ENCODE data around the gene VAPB. TPM values are rescaled to one million over a fixed set of nuclear protein-coding genes. Genes with fewer than 3 reads are reported as not detected.
A peak's percentile ranks its signal among the peaks of the same experiment; 100 is the strongest.

The VAPB gene
- total RNA-seq, 1 experiment from 2014 or later = 46.6 TPM

DNA sequence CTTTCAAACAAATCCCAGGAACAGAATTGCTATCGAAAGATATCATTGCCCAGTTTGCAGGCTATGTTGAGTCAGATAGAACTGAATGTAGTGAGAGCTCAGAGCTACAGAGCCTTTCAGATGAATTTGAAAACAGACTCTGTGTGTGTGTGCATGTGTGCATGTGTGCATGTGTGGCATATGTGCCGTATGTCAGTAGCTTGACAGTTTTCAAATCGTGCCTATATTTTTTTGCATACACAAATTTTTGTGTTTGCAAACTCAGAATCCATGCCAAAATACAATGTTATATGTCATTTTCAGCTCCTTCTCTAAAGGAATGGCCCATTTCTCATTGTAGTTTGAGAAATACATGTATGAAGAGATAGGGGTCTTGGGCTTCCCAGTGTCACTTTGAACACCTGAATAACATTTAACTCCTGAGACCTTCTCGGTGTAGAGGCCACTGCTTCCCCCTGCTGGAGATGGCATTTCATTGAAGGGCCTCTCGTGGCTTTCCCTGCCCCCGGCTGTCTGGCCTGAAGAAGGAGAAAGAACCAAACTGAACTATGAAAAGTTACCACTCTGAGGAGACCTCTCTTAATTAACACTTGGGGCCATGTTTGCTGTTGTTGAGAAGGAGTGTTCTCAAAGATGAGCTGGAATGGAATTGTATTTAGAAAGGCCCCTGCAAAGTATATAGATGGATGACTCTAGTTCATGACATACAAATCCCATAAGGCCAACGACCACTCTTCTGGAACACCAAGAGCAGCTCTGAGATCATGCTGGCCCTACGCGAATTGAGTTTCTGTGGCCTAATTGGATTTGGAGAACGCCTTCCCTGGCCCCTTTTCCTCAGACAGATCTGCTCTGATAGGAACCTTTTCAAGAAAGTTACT is 58.7 kb downstream of the VAPB start:
- Mint-ChIP-seq H3K4me1 (peaks cover 27% of the 10 kb centered on the region), H3K27ac (peak overlapping the region; percentile 16; the same call in 1 of the 2 replicates), H3K36me3 (peaks cover 13% of the 10 kb centered on the region), H3K4me3 (no peak overlapping the region), H3K27me3 (ENCODE audit: low read depth) (no peaks in the 10 kb centered on the region), H3K9me3 (no peaks in the 10 kb centered on the region)
- peak; percentile 70 for DNase-seq (ENCODE audit: low spot score)
- TF ChIP-seq FOXJ3 (CRISPR knock-in tag; IDR thresholded peaks at IDR 0.05; ENCODE audit: borderline replicate concordance) = no peak
- TF ChIP-seq HMGA2 (CRISPR knock-in tag; IDR thresholded peaks at IDR 0.05) = no peak
- TF ChIP-seq ZNF219 (CRISPR knock-in tag; IDR thresholded peaks at IDR 0.05; ENCODE audit: borderline replicate concordance) = no peak
- TF ChIP-seq, protein P1, sequence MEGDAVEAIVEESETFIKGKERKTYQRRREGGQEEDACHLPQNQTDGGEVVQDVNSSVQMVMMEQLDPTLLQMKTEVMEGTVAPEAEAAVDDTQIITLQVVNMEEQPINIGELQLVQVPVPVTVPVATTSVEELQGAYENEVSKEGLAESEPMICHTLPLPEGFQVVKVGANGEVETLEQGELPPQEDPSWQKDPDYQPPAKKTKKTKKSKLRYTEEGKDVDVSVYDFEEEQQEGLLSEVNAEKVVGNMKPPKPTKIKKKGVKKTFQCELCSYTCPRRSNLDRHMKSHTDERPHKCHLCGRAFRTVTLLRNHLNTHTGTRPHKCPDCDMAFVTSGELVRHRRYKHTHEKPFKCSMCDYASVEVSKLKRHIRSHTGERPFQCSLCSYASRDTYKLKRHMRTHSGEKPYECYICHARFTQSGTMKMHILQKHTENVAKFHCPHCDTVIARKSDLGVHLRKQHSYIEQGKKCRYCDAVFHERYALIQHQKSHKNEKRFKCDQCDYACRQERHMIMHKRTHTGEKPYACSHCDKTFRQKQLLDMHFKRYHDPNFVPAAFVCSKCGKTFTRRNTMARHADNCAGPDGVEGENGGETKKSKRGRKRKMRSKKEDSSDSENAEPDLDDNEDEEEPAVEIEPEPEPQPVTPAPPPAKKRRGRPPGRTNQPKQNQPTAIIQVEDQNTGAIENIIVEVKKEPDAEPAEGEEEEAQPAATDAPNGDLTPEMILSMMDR (IDR thresholded peaks at IDR 0.05) = peak; percentile 53
- no peak for TF ChIP-seq RELA (CRISPR knock-in tag; IDR thresholded peaks at IDR 0.05; ENCODE audit: borderline replicate concordance)
- no peak for TF ChIP-seq ZNF263 (CRISPR knock-in tag; IDR thresholded peaks at IDR 0.05; ENCODE audit: low read depth)
- CTCF ChIA-PET = interaction anchor here (0.7 to 3.7 kb wide), 13 partner anchors 8 to 205 kb away, joined by 3 to 25 read pairs (median 3); no protein-coding TSS in a partner anchor
- ATAC-seq = peak; percentile 88
- POLR2A ChIA-PET = no interaction called here

DNA sequence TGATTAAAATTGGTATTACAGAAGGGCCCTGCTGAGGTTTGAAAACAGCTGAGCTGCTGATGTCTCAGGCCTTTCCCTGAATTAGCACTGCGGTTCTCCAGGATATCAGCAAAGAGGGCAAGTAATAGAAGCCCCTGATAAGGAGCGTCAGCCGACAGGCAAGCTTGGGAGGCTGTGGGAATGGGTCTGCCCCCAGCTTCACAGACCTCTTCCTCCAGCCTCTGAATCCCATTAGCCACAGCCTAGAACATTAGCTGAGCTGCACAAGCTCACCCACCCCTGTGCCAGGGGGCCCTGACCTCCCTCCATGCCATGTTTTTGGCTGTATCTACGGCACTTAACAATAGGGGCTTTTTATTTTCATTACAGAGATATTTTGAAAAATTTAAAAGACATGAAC is 59.9 kb downstream of the VAPB start:
- POLR2A ChIA-PET = interaction anchor here (0.6 kb wide), 1 partner anchor 49 kb away, joined by 6 read pairs; no protein-coding TSS in a partner anchor
- peaks cover 36% of the 10 kb centered on the region for H3K4me1 Mint-ChIP-seq

DNA sequence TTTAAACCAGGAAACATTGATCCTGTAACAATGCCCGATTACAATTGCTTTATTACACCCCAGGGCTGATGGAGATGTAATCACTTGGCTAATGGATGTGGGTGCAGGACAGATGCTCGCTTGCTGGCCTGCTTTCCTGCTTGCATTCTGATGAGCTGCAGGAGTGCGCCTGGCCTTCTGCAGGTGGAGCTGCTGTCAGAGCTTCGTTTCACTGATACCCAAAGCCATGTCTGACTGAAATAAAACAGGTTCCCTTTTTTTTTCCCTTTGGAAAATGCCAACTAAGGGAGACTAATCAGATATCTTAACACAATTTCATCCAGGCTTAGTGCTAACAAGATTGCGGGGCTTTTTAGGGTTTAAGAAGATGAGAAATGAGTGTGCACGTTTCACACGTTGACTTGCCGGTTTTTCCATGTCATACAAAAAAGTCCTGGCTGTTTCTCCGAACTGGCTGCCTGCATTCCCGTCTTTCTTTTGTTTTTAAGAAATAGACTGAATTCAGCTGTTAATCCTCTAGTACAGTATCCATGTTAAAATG is 60.7 kb downstream of the VAPB start:
- no peak for DNase-seq (ENCODE audit: low spot score)
- TF ChIP-seq, protein P2, sequence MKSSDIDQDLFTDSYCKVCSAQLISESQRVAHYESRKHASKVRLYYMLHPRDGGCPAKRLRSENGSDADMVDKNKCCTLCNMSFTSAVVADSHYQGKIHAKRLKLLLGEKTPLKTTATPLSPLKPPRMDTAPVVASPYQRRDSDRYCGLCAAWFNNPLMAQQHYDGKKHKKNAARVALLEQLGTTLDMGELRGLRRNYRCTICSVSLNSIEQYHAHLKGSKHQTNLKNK (CRISPR knock-in tag; IDR thresholded peaks at IDR 0.05) = no peak
- TF ChIP-seq, protein P3, sequence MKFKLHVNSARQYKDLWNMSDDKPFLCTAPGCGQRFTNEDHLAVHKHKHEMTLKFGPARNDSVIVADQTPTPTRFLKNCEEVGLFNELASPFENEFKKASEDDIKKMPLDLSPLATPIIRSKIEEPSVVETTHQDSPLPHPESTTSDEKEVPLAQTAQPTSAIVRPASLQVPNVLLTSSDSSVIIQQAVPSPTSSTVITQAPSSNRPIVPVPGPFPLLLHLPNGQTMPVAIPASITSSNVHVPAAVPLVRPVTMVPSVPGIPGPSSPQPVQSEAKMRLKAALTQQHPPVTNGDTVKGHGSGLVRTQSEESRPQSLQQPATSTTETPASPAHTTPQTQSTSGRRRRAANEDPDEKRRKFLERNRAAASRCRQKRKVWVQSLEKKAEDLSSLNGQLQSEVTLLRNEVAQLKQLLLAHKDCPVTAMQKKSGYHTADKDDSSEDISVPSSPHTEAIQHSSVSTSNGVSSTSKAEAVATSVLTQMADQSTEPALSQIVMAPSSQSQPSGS (CRISPR knock-in tag; IDR thresholded peaks at IDR 0.05; ENCODE audit: borderline replicate concordance, low read depth) = no peak
- no peak for TF ChIP-seq NFE2L1 (CRISPR knock-in tag; IDR thresholded peaks at IDR 0.05)
- POLR2A ChIA-PET = no interaction called here
- peaks cover 40% of the 10 kb centered on the region for H3K4me1 Mint-ChIP-seq
- 0 out of 2 replicates have a peak overlapping the region, but pooled peaks have one; percentile 34 for H3K27ac Mint-ChIP-seq
- CTCF ChIA-PET = interaction anchor here (0.5 to 1.2 kb wide), 4 partner anchors 15 to 137 kb away, joined by 3 to 5 read pairs (median 4); no protein-coding TSS in a partner anchor
- H3K9me3 Mint-ChIP-seq = peaks cover 5% of the 10 kb centered on the region
- H3K27me3 Mint-ChIP-seq (ENCODE audit: low read depth) = no peaks in the 10 kb centered on the region
- peaks cover 8% of the 10 kb centered on the region for H3K36me3 Mint-ChIP-seq
- ATAC-seq = no peak
- H3K4me3 Mint-ChIP-seq = no peak overlapping the region

More for the DNA sequence above, 59.9 kb downstream of the VAPB start:
- no peak overlapping the region for H3K4me3 Mint-ChIP-seq
- ATAC-seq (no peak), DNase-seq (ENCODE audit: low spot score) (no peak)
- CTCF ChIA-PET = interaction anchor here (0.5 to 3.7 kb wide), 7 partner anchors 28 to 202 kb away, joined by 3 to 25 read pairs (median 4); no protein-coding TSS in a partner anchor
- peaks cover 10% of the 10 kb centered on the region for H3K36me3 Mint-ChIP-seq
- no peaks in the 10 kb centered on the region for H3K27me3 Mint-ChIP-seq (ENCODE audit: low read depth)
- no peak for TF ChIP-seq EMX1 (CRISPR knock-in tag; IDR thresholded peaks at IDR 0.05)
- TF ChIP-seq, protein P4, sequence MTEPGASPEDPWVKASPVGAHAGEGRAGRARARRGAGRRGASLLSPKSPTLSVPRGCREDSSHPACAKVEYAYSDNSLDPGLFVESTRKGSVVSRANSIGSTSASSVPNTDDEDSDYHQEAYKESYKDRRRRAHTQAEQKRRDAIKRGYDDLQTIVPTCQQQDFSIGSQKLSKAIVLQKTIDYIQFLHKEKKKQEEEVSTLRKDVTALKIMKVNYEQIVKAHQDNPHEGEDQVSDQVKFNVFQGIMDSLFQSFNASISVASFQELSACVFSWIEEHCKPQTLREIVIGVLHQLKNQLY (CRISPR knock-in tag; IDR thresholded peaks at IDR 0.05) = no peak
- H3K9me3 Mint-ChIP-seq = no peaks in the 10 kb centered on the region
- 0 out of 2 replicates have a peak overlapping the region, but pooled peaks have one; percentile 37 for H3K27ac Mint-ChIP-seq

DNA sequence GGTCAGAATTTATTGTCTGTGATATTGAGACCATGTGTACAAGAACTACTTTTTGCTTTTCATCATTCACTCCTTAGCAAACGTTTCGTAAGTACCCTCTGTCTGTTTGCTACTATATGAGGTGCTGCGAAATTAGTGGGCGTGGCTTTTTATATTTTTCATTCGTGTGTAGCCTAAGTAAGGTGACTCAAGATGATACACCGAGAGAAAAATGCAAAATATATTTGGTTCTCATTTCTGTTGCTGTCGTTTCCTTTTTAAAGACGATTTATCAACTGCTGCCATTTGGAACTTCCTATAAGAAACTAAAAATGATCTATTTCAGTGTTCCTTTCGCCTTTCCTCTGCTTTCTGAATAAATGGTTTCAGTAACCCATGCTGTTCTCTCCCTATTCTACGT is 61.2 kb downstream of the VAPB start:
- POLR2A ChIA-PET = interaction anchor here (0.5 kb wide), 1 partner anchor 163 kb away, joined by 5 read pairs; no protein-coding TSS in a partner anchor
- CTCF ChIA-PET = interaction anchor here (1.2 kb wide), 1 partner anchor 14 kb away, joined by 3 read pairs; no protein-coding TSS in a partner anchor
- peaks cover 43% of the 10 kb centered on the region for H3K4me1 Mint-ChIP-seq
- peaks cover 7% of the 10 kb centered on the region for H3K36me3 Mint-ChIP-seq
- no peak for TF ChIP-seq MYBL2 (CRISPR knock-in tag; IDR thresholded peaks at IDR 0.05)
- H3K4me3 Mint-ChIP-seq = no peak overlapping the region
- H3K27ac Mint-ChIP-seq = no peak overlapping the region
- DNase-seq (ENCODE audit: low spot score) = no peak
- no peak for ATAC-seq
- H3K9me3 Mint-ChIP-seq = peaks cover 8% of the 10 kb centered on the region
- no peaks in the 10 kb centered on the region for H3K27me3 Mint-ChIP-seq (ENCODE audit: low read depth)

Measured in WTC11 (cell line).